K562 (cell line): ENCODE data around the gene ADTRP. TPM values are rescaled to one million over a fixed set of nuclear protein-coding genes. Genes with fewer than 3 reads are reported as not detected.
A peak's percentile ranks its signal among the peaks of the same experiment; 100 is the strongest.

Experiments
- ATAC-seq: fragments of 200-7000 bp; cut with Tn5 transposase; 3 replicates; pipeline ENCODE4 v1.9.1; 2020; ENCODE audit warnings: moderate library complexity
- BruUV-seq: library from RNA; stranded (reverse); fragments of 400-500 nt; replicated peaks from 2 replicates; lab custom pipeline; 2021; lab: Mats Ljungman, UMichigan
- CTCF ChIA-PET: fragments of 300-600 bp; formaldehyde crosslinking; extraction: SDS; loops from one replicate; lab custom pipeline; 2021; ENCODE audit warnings: low intra/inter-chr PET ratio; lab: Yijun Ruan, JAX
- POLR2A ChIA-PET: fragments of 300-600, 350-650 bp; sonication (Branson Sonifier 250); formaldehyde crosslinking; extraction: SDS; loops from one replicate; lab custom pipeline; 2021; ENCODE audit warnings: antibody characterized with exemption, inconsistent platforms; lab: Yijun Ruan, JAX
- DNase-seq, 4 experiments: peaks; one replicate each; pipeline versions ENCODE4 v3.0.0 to v3.0.0-alpha.2; 2011 to 2018; ENCODE audit warnings: low spot score in 3 of 4, mixed read lengths in 3 of 4; ENCODE audit errors: extremely low read depth in 1 of 4
- FAIRE-seq: peaks from 2 replicates; lab custom pipeline; 2011; peaks lifted over from hg19 to GRCh38; lab: Jason Lieb, UNC
- H2AFZ ChIP-seq: 2 replicates; pipeline ENCODE4 v1.6.0; 2011; ENCODE audit warnings: low read depth, low read length, control low read depth, inconsistent platforms
- H3K27ac ChIP-seq: fragments of 200-600 bp; 3 replicates; pipeline ENCODE4 v1.8.0; 2011; ENCODE audit warnings: low read depth, mild to moderate bottlenecking, control low read depth, inconsistent platforms, low read length, moderate library complexity, mixed read lengths; ENCODE audit errors: extremely low read depth
- H3K27me3 ChIP-seq, 2 experiments: fragments of 300-600 bp in 1 of 2; 2 replicates in 1 of 2; 3 replicates in 1 of 2; pipeline versions ENCODE4 v1.6.0 to v1.8.0; 2011; ENCODE audit warnings: inconsistent platforms in 2 of 2, low read length in 2 of 2, mild to moderate bottlenecking in 1 of 2, mixed read lengths in 1 of 2, moderate library complexity in 1 of 2; ENCODE audit not compliant: control insufficient read depth in 2 of 2, insufficient read depth in 2 of 2
- H3K36me3 ChIP-seq: fragments of 300-600 bp; 3 replicates; pipeline ENCODE4 v1.8.0; 2011; ENCODE audit warnings: mild to moderate bottlenecking, low read length, inconsistent platforms; ENCODE audit not compliant: control insufficient read depth, insufficient read depth
- H3K4me1 ChIP-seq, 2 experiments: fragments of 200-600 bp in 1 of 2; replicated peaks in 1 of 2; 2 replicates in 1 of 2; 3 replicates in 1 of 2; pipeline versions ENCODE4 v1.5.1 to v1.8.0; 2011; ENCODE audit warnings: inconsistent platforms in 2 of 2, low read length in 2 of 2, mild to moderate bottlenecking in 1 of 2, mixed read lengths in 1 of 2, moderate library complexity in 1 of 2; ENCODE audit not compliant: control insufficient read depth in 2 of 2, insufficient read depth in 2 of 2
- H3K4me2 ChIP-seq: 2 replicates; pipeline ENCODE4 v1.6.1; 2011; ENCODE audit warnings: low read length, control low read depth, inconsistent platforms, mixed read lengths; ENCODE audit not compliant: insufficient read depth
- H3K4me3 ChIP-seq: fragments of 200-600 bp; sonication (generic), shearing (Covaris generic); 2 replicates; pipeline ENCODE4 v1.5.1; 2016; ENCODE audit warnings: control low read depth, inconsistent platforms
- H3K79me2 ChIP-seq: fragments of 200-600 bp; 3 replicates; pipeline ENCODE4 v1.8.0; 2011; ENCODE audit warnings: low read length, inconsistent platforms; ENCODE audit not compliant: control insufficient read depth, insufficient read depth
- H3K9ac ChIP-seq, 2 experiments: 2 replicates each; pipeline versions ENCODE4 v1.6.0 to v1.6.1; 2011; ENCODE audit warnings: low read depth in 2 of 2, low read length in 2 of 2, control low read depth in 1 of 2, inconsistent platforms in 1 of 2, mild to moderate bottlenecking in 1 of 2, mixed read lengths in 1 of 2; ENCODE audit not compliant: insufficient read depth in 1 of 2
- H3K9me1 ChIP-seq: one replicate; pipeline ENCODE4 v1.6.0; 2011; ENCODE audit warnings: inconsistent platforms, mild to moderate bottlenecking, low read length, moderate library complexity; ENCODE audit not compliant: control insufficient read depth, insufficient read depth
- H3K9me3 ChIP-seq: replicated peaks from 2 replicates; pipeline ENCODE4 v1.5.1; 2011; ENCODE audit warnings: low read depth, low read length, inconsistent platforms; ENCODE audit not compliant: control insufficient read depth, insufficient read depth
- H4K20me1 ChIP-seq: replicated peaks from 2 replicates; pipeline ENCODE4 v1.6.1; 2011; ENCODE audit warnings: low read length, inconsistent platforms, mixed read lengths; ENCODE audit not compliant: control insufficient read depth, insufficient read depth
- ADNP ChIP-seq: fragments of 200-800 bp; sonication (Bioruptor generic); IDR thresholded peaks from 2 replicates; pipeline ENCODE4 v1.6.1; 2016; ENCODE audit warnings: missing genetic modification characterization, missing compliant biosample characterization
- BCOR ChIP-seq: fragments of 450-650 bp; IDR thresholded peaks from 2 replicates; pipeline ENCODE4 v1.6.1; 2016
- HCFC1 ChIP-seq: IDR thresholded peaks from 2 replicates; pipeline ENCODE4 v1.6.1; 2012; ENCODE audit warnings: low read depth, low read length, improper control_type of control experiment
- HDAC2 ChIP-seq: fragments of 450-650 bp; IDR thresholded peaks from 2 replicates; pipeline ENCODE4 v1.6.1; 2016; ENCODE audit warnings: mild to moderate bottlenecking
- KDM1A ChIP-seq, 2 experiments: fragments of 450-650 bp; IDR thresholded peaks; 2 replicates each; pipeline ENCODE4 v1.6.1; 2016; ENCODE audit warnings: mild to moderate bottlenecking in 2 of 2
- NELFE ChIP-seq: IDR thresholded peaks from 2 replicates; pipeline ENCODE4 v1.6.1; 2011; ENCODE audit warnings: mild to moderate bottlenecking; ENCODE audit not compliant: insufficient read depth, insufficient read length
- PTBP1 ChIP-seq: fragments of 200-400 bp; formaldehyde crosslinking; IDR thresholded peaks from 2 replicates; pipeline ENCODE4 v1.6.1; 2017; ENCODE audit warnings: low read depth, low read length
- RBM25 ChIP-seq: fragments of 200-400 bp; formaldehyde crosslinking; IDR thresholded peaks from 2 replicates; pipeline ENCODE4 v1.6.1; 2018; ENCODE audit warnings: low read length, low read depth, moderate library complexity; ENCODE audit not compliant: severe bottlenecking
- RCOR1 ChIP-seq, 2 experiments: IDR thresholded peaks; 2 replicates each; pipeline ENCODE4 v1.6.1; 2012; ENCODE audit warnings: low read depth in 2 of 2, low read length in 2 of 2, borderline replicate concordance in 1 of 2, improper control_type of control experiment in 1 of 2
- SPI1 ChIP-seq: IDR thresholded peaks from 2 replicates; pipeline ENCODE4 v1.6.1; 2011; ENCODE audit warnings: low read depth, low read length, control low read depth, borderline replicate concordance
- U2AF2 ChIP-seq: fragments of 200-400 bp; formaldehyde crosslinking; optimal IDR thresholded peaks from 2 replicates; pipeline ENCODE3; 2017; ENCODE audit warnings: low read depth, mild to moderate bottlenecking, low read length
- ZFP36 ChIP-seq: fragments of 150-350 bp; IDR thresholded peaks from 2 replicates; pipeline ENCODE4 v1.6.1; 2018; ENCODE audit warnings: low read length, low read depth; ENCODE audit not compliant: partially characterized antibody
- WGBS: fragments of 100-300 bp; shearing (Covaris generic); methylation state at CpG from one replicate; pipeline ENCODE4 v1.1.6; 2016; ENCODE audit warnings: low coverage, mixed read lengths; ENCODE audit not compliant: insufficient coverage; ENCODE audit errors: missing lambda C conversion rate; 5-methylcytosine and 5-hydroxymethylcytosine counted together
- in situ Hi-C: fragments of 300-500 bp; cut with MboI; formaldehyde crosslinking; loops from 4 replicates; pipeline ENCODE4 v1.15.0; 2018; ENCODE audit warnings: inconsistent platforms, mixed read lengths
- intact Hi-C: fragments of 100-400 bp; cut with micrococcal nuclease; formaldehyde crosslinking; loops from 2 replicates; pipeline ENCODE4 v1.14.2; 2022
- polyA plus RNA-seq, 8 experiments: library from polyadenylated mRNA; depleted of rRNA in 4 of 8; stranded (reverse) in 5 of 8; unstranded in 3 of 8; fragments of >200 nt; fragmentation: Nextera tagmentation in 2 of 8; fragmentation: Illumina TruSeq in 1 of 8; extraction: Ambion mirVana in 2 of 8; extraction: Trizol in 1 of 8; gene quantifications; 2 replicates each; pipeline versions ENCODE4 v1.2.1 to v1.2.3, GENCODE V29; 2011 to 2014; ENCODE audit warnings: inconsistent platforms in 1 of 8, missing spikeins in 1 of 8
- total RNA-seq, 7 experiments: library from RNA; depleted of rRNA in 6 of 7; stranded (reverse); fragments of >200 nt in 6 of 7; fragmentation: Illumina TruSeq in 2 of 7; extraction: Trizol in 2 of 7; gene quantifications; 2 replicates each; pipeline versions ENCODE4 v1.2.1 to v1.2.3, GENCODE V29; 2011 to 2021; ENCODE audit warnings: low replicate concordance in 1 of 7
- TF ChIP-seq, protein P1 (sequence below): fragments of 250-450 bp; sonication (Bioruptor Pico); IDR thresholded peaks from 2 replicates; pipeline ENCODE4 v1.8.0; 2022; ENCODE audit warnings: inconsistent platforms
- TF ChIP-seq, protein P2 (sequence below), 2 experiments: fragments of 450-650 bp; IDR thresholded peaks; 2 replicates each; pipeline ENCODE4 v1.6.1; 2016

ADTRP gene
- total and polyA plus RNA-seq, 9 of the 15 experiments (the other 6 are each of a cell fraction or from before 2014, with no cell fraction given), result 7.4 to 24.0 (median 13.6) TPM

DNA sequence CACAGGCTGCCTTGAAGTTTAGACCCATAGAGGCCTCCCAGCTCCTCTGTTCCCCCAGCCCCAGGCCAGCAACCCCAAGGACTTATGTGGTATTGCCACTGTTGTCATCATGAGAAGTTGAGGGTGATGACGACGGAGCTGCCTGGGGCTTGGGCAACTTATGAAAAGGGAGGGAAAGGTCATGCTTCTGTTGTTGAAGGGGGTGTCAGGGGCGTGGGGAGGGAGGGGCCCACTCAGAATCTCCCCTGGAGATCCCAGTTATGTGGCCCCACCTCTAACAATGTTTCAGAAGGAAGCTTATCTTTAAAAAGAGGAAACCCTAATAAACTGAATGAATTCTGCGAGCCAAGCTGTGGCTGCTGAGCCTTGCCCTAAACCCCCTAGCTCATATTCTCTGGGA lies 4.2 kb downstream of the ADTRP start:
- DNase-seq (no peak), ATAC-seq (no peak), FAIRE-seq (no peak)
- H3K4me2 ChIP-seq, result no peak overlapping the region
- TF ChIP-seq SPI1 (peak; percentile 22; the same call in 1 of the 2 replicates), U2AF2 (no peak)
- ChIA-PET CTCF (no interaction called here), POLR2A (interaction anchor here (0.6 to 2.5 kb wide), 4 partner anchors 10 to 55 kb away, joined by 3 to 9 read pairs (median 4); no protein-coding TSS in a partner anchor)
- no peaks in the 10 kb centered on the region for H3K9me1 ChIP-seq
- H3K79me2 ChIP-seq, result no peaks in the 10 kb centered on the region
- H3K27ac ChIP-seq, result no peak overlapping the region
- no peaks in the 10 kb centered on the region for H4K20me1 ChIP-seq
- H3K27me3 ChIP-seq, result no peaks in the 10 kb centered on the region
- H3K4me1 ChIP-seq, result peaks cover 26 to 57% of the 10 kb centered on the region in 2 experiments
- intact Hi-C loops, result no loop called here
- peak overlapping the region in 1 of 2 experiments; percentile 72; a peak in 1 of 4 replicates for H3K9ac ChIP-seq
- no peak overlapping the region for H2AFZ ChIP-seq
- no peak overlapping the region for H3K4me3 ChIP-seq
- BruUV-seq, result no TSS peak
- H3K36me3 ChIP-seq, result no peaks in the 10 kb centered on the region
- in situ Hi-C loops, result no loop called here
- no peaks in the 10 kb centered on the region for H3K9me3 ChIP-seq
- 34% methylated on average over 4 of the region's 4 CpGs for WGBS

DNA sequence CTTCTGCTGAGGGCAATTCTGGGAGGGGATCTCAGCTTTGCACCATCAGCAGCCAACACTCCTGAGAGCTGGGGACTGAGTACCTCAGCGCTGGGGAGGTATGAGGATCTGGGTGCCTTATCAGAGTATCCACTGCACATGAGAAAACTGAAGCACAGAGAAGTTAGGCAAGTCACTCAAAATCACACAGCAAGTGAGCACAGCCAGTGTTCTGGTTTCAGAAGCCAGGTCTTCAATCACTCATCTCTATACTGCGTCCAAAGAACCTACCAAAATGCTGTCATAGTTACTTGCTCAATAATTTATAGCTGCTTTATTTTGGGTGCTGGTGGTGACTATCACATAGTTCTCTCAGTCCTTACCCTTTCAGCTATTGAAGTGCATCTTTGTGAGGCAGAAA lies 5.0 kb downstream of the ADTRP start:
- Histone ChIP-seq H3K9ac (peak overlapping the region in 1 of 2 experiments; percentile 74; a peak in 1 of 4 replicates), H3K9me1 (no peaks in the 10 kb centered on the region), H2AFZ (no peak overlapping the region), H3K4me3 (no peak overlapping the region), H3K4me1 (peaks cover 24 to 54% of the 10 kb centered on the region in 2 experiments), H3K27ac (no peak overlapping the region), H3K27me3 (no peaks in the 10 kb centered on the region), H3K79me2 (no peaks in the 10 kb centered on the region), H3K9me3 (no peaks in the 10 kb centered on the region), H3K4me2 (no peak overlapping the region), H3K36me3 (no peaks in the 10 kb centered on the region), H4K20me1 (no peaks in the 10 kb centered on the region)
- intact Hi-C loops (no loop called here), in situ Hi-C loops (no loop called here)
- POLR2A ChIA-PET, result interaction anchor here (0.6 to 2.5 kb wide), 3 partner anchors 9 to 47 kb away, joined by 3 to 9 read pairs (median 3); no protein-coding TSS in a partner anchor
- 44% methylated on average over 2 of the region's 2 CpGs for WGBS
- TF ChIP-seq BCOR, result peak; percentile 82
- TF ChIP-seq HCFC1, result no peak
- TF ChIP-seq ZFP36, result peak; percentile 78
- peak; percentile 93 for TF ChIP-seq RBM25
- TF ChIP-seq PTBP1, result 0 out of 2 replicates have a peak, but pooled peaks have one; percentile 33
- TF ChIP-seq, protein P1, sequence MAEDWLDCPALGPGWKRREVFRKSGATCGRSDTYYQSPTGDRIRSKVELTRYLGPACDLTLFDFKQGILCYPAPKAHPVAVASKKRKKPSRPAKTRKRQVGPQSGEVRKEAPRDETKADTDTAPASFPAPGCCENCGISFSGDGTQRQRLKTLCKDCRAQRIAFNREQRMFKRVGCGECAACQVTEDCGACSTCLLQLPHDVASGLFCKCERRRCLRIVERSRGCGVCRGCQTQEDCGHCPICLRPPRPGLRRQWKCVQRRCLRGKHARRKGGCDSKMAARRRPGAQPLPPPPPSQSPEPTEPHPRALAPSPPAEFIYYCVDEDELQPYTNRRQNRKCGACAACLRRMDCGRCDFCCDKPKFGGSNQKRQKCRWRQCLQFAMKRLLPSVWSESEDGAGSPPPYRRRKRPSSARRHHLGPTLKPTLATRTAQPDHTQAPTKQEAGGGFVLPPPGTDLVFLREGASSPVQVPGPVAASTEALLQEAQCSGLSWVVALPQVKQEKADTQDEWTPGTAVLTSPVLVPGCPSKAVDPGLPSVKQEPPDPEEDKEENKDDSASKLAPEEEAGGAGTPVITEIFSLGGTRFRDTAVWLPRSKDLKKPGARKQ (CRISPR knock-in tag), result no peak
- TF ChIP-seq KDM1A (IDR thresholded peaks at IDR 0.05), result peak in 1 of 2 experiments; percentile 42; a peak in 1 of 4 replicates
- TF ChIP-seq ADNP (tag), result peak; percentile 22; the same call in 1 of the 2 replicates
- TF ChIP-seq NELFE, result no peak
- TF ChIP-seq HDAC2, result 0 out of 2 replicates have a peak, but pooled peaks have one; percentile 24
- TF ChIP-seq, protein P2, sequence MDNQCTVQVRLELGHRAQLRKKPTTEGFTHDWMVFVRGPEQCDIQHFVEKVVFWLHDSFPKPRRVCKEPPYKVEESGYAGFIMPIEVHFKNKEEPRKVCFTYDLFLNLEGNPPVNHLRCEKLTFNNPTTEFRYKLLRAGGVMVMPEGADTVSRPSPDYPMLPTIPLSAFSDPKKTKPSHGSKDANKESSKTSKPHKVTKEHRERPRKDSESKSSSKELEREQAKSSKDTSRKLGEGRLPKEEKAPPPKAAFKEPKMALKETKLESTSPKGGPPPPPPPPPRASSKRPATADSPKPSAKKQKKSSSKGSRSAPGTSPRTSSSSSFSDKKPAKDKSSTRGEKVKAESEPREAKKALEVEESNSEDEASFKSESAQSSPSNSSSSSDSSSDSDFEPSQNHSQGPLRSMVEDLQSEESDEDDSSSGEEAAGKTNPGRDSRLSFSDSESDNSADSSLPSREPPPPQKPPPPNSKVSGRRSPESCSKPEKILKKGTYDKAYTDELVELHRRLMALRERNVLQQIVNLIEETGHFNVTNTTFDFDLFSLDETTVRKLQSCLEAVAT (IDR thresholded peaks at IDR 0.05), result no peak
- 0 out of 4 replicates have a peak, but pooled peaks of 1 of the 2 experiments have one; percentile 9 for TF ChIP-seq RCOR1 (IDR thresholded peaks at IDR 0.05; ENCODE audit: borderline replicate concordance in 1 of 2, low read depth in 2 of 2, low read length in 2 of 2)
- BruUV-seq, result no TSS peak
- CTCF ChIA-PET, result no interaction called here
- no peak for FAIRE-seq
- no peak for ATAC-seq
- no peak for DNase-seq
